Measurements from ENCODE around the gene UGT1A7. TPM values are rescaled to one million over a fixed set of nuclear protein-coding genes. Genes with fewer than 3 reads are reported as not detected.

Gene UGT1A7
- polyA plus RNA-seq, 12 donors: not detected

GRCh38 chr2:233798335-233799086 is 116.8 kb downstream of the UGT1A7 start:
- no peak for DNase-seq

GRCh38 chr2:233799087-233799665 is 117.5 kb downstream of the UGT1A7 start:
- no peak for DNase-seq

- DNase-seq: no peak
Measured at GRCh38 chr2:233799716-233800115, 118.0 kb downstream of the UGT1A7 start.

- DNase-seq: no peak
Measured at GRCh38 chr2:233800208-233800607, 118.5 kb downstream of the UGT1A7 start.

- DNase-seq: no peak
Measured at GRCh38 chr2:233801357-233802131, 119.8 kb downstream of the UGT1A7 start.

- DNase-seq: no peak
Measured at GRCh38 chr2:233802132-233802815, 120.6 kb downstream of the UGT1A7 start.

- DNase-seq: no peak
Measured at GRCh38 chr2:233803292-233803911, 121.7 kb downstream of the UGT1A7 start.

GRCh38 chr2:233803994-233804393 is 122.3 kb downstream of the UGT1A7 start:
- DNase-seq: no peak

GRCh38 chr2:233807215-233807865 is 125.6 kb downstream of the UGT1A7 start:
- no peak for DNase-seq

GRCh38 chr2:233807966-233808935 is 126.5 kb downstream of the UGT1A7 start:
- DNase-seq: no peak

GRCh38 chr2:233810385-233810784 is 128.7 kb downstream of the UGT1A7 start:
- DNase-seq: no peak

- DNase-seq: no peak
Measured at GRCh38 chr2:233811087-233811486, 129.4 kb downstream of the UGT1A7 start.

GRCh38 chr2:233811732-233812131 is 130.0 kb downstream of the UGT1A7 start:
- no peak for DNase-seq

GRCh38 chr2:233813236-233814055 is 131.7 kb downstream of the UGT1A7 start:
- DNase-seq: no peak

- DNase-seq: no peak
Measured at GRCh38 chr2:233814056-233814835, 132.5 kb downstream of the UGT1A7 start.

GRCh38 chr2:233815861-233816260 is 134.2 kb downstream of the UGT1A7 start:
- no peak for DNase-seq

- DNase-seq: no peak
Measured at GRCh38 chr2:233816334-233816733, 134.6 kb downstream of the UGT1A7 start.

GRCh38 chr2:233816771-233817170 is 135.1 kb downstream of the UGT1A7 start:
- DNase-seq: no peak

All from muscle of arm (tissue), 12 donors.